ENCODE data around the gene LRP5.
"Not testable (repeated sequence)": the region's sequence is repeated elsewhere in the genome, so short reads cannot be mapped to it uniquely, and the experiment has no call there.

The LRP5 gene

DNA sequence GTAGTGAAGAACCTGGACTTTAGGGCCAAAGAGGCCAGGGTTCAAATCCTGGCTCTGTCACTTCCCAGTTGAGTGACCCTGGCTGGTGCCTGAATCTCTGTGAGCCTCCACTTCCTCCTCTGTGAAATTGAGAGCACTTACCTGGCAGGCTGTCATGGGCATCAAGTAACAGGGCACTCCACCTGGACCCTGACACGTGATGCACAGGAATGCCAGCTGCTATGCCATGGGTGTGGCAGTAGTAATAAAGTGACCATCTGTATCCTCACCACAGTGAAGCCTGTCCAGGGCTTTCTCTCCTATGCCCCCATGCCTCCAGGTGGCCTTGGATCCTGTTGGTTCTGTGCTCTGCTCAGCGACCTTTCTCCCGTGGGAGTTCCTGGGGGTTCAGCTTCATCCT is 118.4 kb downstream of the LRP5 start:
- DNase-seq = no peak

GRCh38 chr11:68431984-68432645 is 119.7 kb downstream of the LRP5 start:
- no peak for DNase-seq

DNA sequence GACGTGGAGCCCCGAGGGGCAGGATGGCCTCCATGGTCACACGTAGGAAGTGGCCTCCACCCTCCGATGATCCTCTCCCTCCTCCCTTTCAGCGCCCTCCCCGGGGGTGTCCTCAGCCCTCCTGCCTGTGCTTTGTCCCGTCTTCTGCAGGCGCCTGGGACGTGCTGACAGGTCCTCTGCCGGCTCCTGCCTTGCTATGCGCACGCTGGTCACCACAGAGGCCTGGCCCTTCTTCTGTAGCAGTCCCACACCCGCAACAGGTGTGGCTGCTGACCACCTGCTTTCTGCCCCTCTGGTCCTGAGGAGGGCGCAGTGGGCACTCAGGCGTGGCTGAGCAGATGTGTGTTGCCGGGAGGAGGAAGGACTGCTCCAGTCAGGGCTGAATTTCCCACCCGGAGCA is 120.5 kb downstream of the LRP5 start:
- no peak for DNase-seq

DNA sequence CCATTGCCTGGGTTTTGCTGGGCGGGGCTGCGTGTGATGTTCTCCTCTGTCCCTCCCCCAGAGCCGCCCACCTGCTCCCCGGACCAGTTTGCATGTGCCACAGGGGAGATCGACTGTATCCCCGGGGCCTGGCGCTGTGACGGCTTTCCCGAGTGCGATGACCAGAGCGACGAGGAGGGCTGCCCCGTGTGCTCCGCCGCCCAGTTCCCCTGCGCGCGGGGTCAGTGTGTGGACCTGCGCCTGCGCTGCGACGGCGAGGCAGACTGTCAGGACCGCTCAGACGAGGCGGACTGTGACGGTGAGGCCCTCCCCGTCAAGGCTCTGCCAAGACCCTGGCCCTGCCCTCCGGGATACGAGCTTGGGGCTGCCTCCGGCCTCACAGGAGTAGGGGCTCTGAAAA is 121.2 kb downstream of the LRP5 start:
- no peak for DNase-seq

GRCh38 chr11:68434159-68434558 is 121.8 kb downstream of the LRP5 start:
- not testable (repeated sequence) for DNase-seq

DNA sequence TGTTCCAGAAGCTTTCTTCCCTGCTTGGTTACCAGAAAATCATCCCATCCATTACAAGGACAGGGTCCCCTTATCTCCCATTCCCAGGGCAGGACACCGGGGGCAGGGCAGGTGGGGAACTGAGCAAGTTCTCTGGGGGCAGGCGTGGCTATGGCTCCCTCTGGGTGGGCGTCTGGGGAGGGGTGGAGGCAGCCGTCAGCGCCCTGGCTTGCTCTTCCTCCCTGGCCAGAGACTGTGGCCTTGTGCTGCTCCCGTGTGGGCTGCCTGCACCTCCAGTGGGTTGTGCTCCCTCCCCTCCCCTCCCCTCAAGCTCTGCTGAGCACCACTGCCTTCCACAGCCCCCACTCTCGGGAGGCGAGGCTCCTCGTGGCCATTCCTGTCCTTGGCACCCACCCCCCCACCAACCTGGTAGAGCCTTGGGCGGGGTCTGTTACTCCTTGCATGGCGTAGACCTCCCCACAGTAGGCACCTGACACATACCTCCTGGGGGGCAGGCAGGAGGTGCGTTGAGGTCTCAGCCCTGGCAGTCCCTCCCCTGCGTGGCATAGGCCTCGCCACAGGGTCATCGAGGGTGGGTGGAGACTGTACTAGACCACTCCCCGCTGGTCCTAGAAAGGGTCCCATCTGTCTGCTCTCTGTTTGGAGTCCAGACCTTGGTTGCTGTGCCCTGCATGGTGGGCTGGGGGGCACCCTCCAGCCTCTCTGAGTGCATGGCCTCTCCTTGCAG is 123.9 kb downstream of the LRP5 start:
- DNase-seq = no peak

DNA sequence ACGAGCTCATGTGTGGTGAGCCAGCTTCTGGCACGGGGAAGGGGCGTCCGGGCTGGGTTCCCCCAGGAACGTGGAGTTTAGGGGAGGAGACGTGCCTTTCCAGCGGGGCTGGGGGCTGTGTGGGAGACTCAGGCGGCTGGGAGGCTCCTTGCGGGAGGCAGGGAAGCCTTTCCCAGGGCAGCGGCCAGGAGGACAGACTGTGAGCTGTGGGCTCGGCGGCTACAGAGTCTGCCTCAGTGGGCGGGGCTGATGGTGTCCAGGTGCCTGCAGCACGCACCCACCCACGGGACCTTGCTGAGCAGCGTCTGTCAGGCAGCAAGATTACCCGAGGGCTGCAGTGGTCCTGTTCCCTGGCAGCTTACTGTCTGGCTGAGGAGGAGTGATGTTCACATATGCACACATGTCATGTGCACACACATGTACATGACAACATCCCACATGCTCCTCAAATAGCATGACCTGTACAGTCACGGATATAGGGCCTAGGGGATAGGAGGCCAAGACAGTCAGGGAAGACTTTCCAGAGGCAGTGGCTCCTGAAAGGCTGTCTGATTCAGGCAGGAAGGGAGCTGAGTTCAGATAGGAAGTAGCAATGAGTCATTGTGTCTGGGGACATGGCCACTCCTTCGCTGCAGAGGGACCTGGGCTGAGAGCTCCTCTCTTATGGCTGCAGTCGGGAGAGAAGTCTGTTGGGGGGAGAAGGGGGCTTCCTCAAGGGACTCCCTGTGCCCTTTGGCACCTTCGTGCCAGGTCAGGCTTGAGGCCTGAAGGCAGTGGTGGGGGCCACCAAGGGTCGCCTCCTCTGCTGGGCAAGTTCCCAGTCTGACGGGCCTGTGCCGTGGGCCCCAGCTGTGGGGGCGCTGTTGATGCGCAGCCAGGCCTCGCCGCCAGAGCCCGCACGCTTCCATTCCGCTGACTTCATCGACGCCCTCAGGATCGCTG is 124.9 kb downstream of the LRP5 start:
- DNase-seq = no peak

- no peak for DNase-seq
These were observed 125.7 kb downstream of the LRP5 start for GRCh38 chr11:68437927-68438657.

GRCh38 chr11:68438658-68439259 is 126.4 kb downstream of the LRP5 start:
- no peak for DNase-seq

DNA sequence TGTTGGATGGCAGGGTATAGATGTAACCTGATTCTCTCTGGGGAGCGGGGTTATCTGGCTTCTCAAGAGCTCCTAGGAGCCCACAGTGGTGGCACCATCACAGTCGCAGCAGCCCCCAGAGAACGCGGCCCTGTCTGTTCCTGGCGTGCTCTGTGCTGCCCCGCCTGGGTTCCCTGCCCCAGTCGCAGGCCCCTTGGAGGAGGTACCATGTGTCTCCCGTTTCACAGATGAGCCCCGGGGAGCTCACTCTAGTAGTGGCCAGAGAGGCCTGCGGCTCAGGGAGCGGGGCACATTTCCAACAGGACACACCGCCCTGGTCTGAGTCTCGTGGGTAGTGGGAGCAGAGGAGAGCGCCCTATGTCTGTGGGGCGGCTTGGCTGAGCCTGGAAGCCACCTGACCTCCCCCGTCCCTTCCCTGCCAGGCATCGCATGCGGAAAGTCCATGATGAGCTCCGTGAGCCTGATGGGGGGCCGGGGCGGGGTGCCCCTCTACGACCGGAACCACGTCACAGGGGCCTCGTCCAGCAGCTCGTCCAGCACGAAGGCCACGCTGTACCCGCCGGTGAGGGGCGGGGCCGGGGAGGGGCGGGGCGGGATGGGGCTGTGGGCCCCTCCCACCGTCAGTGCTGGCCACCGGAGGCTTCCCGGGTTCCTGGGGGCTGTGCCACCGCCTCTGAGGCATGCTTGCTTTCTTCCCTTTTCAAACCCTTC is 127.1 kb downstream of the LRP5 start:
- DNase-seq = no peak

GRCh38 chr11:68440224-68440623 is 127.8 kb downstream of the LRP5 start:
- DNase-seq = no peak

DNA sequence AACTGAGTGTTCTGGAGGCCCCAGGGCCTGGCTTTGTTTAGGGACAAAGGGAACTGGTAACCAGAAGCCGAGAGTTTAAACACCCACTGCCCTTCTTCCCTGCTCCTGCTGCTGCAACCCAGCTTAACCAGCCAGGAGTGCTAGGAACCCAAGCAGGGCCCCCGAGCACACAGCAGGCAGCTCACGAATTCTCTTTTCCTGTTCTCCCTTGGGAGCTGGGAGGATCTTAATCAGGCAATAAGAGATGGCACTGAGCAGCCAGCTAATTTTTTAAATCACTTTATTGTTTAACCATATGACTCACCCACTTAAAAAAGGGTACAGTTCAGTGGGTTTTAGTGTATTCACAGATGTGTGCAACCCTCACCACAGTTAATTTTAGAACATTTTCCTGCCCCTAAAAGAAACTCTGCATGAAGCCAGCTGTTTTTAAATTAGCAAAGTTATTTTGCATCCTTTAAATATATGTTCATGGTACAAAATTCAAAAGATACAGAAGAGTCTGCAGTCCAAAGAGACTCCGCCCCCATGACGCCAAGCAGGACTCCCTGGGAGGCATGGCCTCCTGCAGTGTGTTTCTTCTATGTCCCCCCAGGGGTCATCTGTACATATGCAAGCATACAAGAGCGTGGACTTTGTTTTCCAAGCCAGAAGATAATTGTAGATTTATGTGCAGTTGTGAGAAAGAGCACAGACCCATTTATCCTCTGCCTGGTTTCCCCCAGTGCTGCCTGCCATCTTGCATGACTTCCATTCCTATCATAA is 129.3 kb downstream of the LRP5 start:
- DNase-seq = peak; percentile 23 to 72

DNA sequence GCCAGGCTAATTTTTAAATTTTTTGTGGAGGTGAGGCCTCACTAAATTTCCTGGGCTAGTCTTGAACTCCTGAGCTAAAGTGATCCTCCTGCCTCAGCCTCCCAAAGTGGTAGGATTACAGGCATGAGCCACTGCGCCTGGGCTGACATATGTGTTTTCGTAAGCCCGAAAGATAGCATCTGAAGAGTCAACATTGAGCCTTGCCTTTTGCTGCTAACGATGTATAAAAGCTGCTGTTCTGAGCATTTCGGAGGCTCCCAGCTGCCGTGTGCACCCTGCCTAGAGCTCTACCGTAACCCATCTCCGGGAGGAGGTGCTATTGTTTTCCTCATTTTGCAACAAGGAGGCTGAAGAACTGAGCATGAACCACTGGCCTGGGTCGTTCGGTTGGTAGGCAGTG is 130.0 kb downstream of the LRP5 start:
- no peak for DNase-seq

DNA sequence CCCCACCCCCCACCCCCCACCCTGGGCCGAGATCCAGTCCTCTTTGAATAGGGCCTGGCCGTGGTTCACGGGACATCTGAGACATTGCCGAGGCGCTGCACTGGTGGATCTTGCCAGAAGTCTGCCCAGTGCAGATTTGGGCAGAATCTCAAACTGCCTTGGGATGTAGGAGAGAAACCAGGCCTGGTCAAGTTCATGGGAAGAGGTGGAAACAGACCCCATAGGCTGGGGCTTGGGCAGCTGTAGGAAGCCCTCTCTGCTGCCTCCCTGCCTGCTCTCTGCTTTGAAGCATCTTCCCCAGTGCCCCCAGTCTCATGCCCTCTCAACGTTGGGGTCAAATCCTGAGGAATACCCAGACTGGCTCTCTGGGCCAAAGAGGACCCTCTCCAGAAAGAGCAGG is 132.2 kb downstream of the LRP5 start:
- no peak for DNase-seq

DNA sequence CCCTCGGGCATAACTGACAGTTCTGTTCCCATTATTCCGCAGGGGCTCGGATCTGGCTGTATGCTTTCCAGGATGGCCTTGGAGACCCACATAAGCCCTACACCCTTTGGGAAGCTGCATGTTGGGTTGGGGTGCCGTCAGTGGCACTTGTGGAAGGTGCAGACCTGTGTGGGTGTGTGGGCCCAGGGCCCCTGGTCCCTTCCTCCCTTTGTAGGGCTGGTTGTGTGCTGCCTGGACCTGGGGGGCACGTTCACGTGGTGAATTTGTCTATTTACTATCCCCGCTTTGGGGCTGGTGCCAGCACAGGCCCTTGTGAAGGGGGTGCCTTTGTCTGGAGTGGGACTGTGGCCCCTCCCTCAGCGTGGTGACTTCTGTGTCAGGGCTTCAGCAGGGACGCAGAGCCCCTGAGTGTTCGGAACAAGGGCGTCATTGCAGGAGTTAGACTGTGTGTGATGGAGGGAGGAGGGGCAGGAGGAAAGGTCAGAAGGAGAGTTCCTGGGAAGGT is 133.2 kb downstream of the LRP5 start:
- no peak for DNase-seq

DNA sequence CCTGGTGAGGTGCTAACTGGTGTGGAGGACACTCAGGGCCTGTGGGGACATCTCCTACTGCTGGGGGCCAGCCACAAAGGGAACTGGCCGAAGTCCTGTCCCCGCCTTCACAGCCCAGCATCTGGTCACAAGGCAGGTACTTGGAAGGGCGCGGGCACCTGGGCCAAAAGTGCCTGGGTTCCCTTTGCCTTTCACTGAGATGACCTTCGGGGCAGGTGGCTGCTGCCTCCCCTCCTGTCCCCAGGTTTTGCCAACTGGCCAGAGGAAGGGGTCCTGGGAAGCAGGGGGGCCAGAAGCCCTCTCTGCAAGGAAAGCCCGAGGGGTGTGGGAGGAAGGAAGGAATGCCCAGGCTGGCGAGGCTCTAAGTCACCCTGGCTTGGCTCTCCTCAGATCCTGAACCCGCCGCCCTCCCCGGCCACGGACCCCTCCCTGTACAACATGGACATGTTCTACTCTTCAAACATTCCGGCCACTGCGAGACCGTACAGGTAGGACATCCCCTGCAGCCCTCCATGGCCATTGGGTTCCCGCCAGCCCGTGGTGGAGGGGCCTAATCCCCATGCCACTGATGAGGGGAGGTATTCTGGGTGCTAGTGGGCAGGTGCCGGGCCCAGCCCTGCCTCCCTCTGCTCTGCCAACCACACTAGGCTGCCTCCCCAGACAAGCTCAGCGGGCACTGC is 133.8 kb downstream of the LRP5 start:
- no peak for DNase-seq

DNA sequence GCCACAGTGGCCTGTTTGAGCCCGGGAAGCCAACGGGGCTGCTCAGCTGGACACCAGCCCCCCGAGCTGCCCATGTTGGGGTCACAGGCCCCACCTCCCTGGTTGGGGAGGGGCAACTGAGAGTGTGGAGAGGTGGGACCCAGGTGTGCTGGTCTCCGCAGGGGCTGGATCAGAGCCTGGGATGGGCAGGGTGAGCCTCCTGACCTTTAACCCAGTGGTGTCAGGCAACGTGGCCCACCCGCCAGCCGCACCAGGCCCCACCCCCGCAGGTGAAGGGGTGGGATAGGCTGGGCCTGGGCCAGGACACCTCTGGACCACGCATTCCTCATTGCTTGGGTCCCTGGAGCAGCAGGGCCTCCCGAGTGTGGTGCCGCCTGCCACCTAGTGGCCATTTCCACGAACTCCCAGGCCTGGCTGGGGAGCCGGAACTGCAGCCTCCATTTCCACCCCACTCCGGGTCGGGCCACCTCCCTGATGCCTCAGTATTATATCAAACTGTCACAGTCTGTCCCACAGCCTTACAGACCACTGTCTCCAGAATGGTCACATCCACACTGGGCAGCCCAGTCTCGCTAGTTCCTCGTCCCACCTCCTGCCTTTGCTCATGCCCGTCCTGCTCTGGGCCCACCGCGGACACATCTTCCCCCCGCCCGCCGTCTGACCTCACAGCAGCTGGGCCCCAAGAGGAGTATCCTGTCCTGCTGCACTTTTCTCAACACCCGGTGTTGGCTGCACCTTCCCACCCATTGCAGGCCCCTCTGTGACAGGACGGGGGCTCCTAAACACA is 134.8 kb downstream of the LRP5 start:
- peak; percentile 25 to 44 for DNase-seq

DNA sequence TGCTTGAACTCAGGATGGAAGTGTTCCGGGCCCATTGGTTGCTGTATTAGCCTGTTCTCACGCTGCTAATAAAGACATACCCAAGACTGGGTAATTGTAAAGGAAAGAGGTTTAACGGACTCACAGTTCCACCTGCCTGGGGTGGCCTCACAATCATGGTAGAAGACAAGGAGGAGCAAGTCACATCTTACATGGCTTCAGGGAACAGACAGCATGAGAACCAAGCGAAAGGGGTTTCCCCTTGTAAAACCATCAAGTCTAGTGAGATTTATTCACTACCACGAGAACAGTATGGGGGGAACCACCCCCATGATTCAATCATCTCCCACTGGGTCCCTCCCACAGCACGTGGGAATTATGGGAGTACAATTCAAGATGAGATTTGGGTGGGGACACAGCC is 135.5 kb downstream of the LRP5 start:
- DNase-seq = not testable (repeated sequence)

- DNase-seq = no peak
These were observed 136.2 kb downstream of the LRP5 start for GRCh38 chr11:68448604-68449011.
